B cell (primary cell): ENCODE results near the gene RASL10A. TPM values are rescaled to one million over a fixed set of nuclear protein-coding genes. Genes with fewer than 3 reads are reported as not detected.

Experiments used
- ATAC-seq: fragments of 200-7000 bp; cut with Tn5 transposase; one replicate; pipeline ENCODE4 v1.10.0; 2021; ENCODE audit warnings: low read depth, mild to moderate bottlenecking, moderate number of reproducible peaks, moderate library complexity
- CTCF ChIA-PET: fragments of 350-600 bp; sonication (Branson Sonifier 250); formaldehyde crosslinking; loops from one replicate; lab custom pipeline; 2021; ENCODE audit warnings: antibody characterized with exemption, inconsistent platforms; lab: Charles Lee
- POLR2A ChIA-PET: fragments of 350-600 bp; sonication (Branson Sonifier 250); formaldehyde crosslinking; loops from one replicate; lab custom pipeline; 2021; ENCODE audit warnings: antibody characterized with exemption; lab: Charles Lee
- DNase-seq: peaks from one replicate; pipeline ENCODE4 v3.0.0; 2013
- H2AFZ ChIP-seq: 2 replicates; pipeline ENCODE4 v1.6.1; 2012; ENCODE audit warnings: mild to moderate bottlenecking, low read depth, low read length; ENCODE audit not compliant: insufficient read depth, poor library complexity, severe bottlenecking
- H3K27ac ChIP-seq, 2 donors: 1 replicate in 1 of 2; 2 replicates in 1 of 2; pipeline ENCODE4 v1.5.1; 2012 to 2013; ENCODE audit warnings: low read length in 2 of 2, mild to moderate bottlenecking in 2 of 2, moderate library complexity in 1 of 2
- H3K27me3 ChIP-seq, 4 experiments: fragments of 200-600 bp in 1 of 4; sonication (generic) in 1 of 4; replicated peaks in 1 of 4; 1 replicate in 2 of 4; 2 replicates in 2 of 4; pipeline versions ENCODE4 v1.6.1 to v1.7.0; 2013 to 2016; ENCODE audit warnings: low read length in 3 of 4, mild to moderate bottlenecking in 2 of 4, mixed read lengths in 1 of 4, moderate library complexity in 1 of 4; ENCODE audit not compliant: insufficient read depth in 4 of 4, control insufficient read depth in 3 of 4; ENCODE audit errors: control extremely low read depth in 1 of 4
- H3K36me3 ChIP-seq, 2 experiments: replicated peaks in 1 of 2; 1 replicate in 1 of 2; 2 replicates in 1 of 2; pipeline versions ENCODE4 v1.6.1 to v1.7.1; 2013; ENCODE audit warnings: low read length in 1 of 2; ENCODE audit not compliant: insufficient read depth in 2 of 2, control insufficient read depth in 1 of 2; ENCODE audit errors: control extremely low read depth in 1 of 2, extremely low read depth in 1 of 2
- H3K4me1 ChIP-seq, 2 donors: fragments of 200-600 bp in 1 of 2; sonication (generic) in 1 of 2; 1 replicate in 1 of 2; 2 replicates in 1 of 2; pipeline versions ENCODE4 v1.5.1 to v1.6.1; 2013 to 2017; ENCODE audit warnings: low read length in 2 of 2; ENCODE audit not compliant: control insufficient read depth in 2 of 2, insufficient read depth in 2 of 2
- H3K4me2 ChIP-seq: replicated peaks from 2 replicates; pipeline ENCODE3; 2012; ENCODE audit warnings: mild to moderate bottlenecking, low read depth, low read length; ENCODE audit not compliant: poor library complexity, severe bottlenecking
- H3K4me3 ChIP-seq, 5 experiments: fragments of 200-600 bp in 1 of 5; sonication (generic) in 1 of 5; 1 replicate in 3 of 5; 2 replicates in 2 of 5; pipeline versions ENCODE4 v1.5.1 to v1.7.0; 2011 to 2016; ENCODE audit warnings: low read length in 4 of 5, mild to moderate bottlenecking in 4 of 5, low read depth in 2 of 5, control low read depth in 1 of 5, moderate library complexity in 1 of 5; ENCODE audit not compliant: insufficient read depth in 1 of 5; ENCODE audit errors: control extremely low read depth in 1 of 5, extremely low read depth in 1 of 5
- H3K79me2 ChIP-seq: fragments of 200-600 bp; sonication (generic); one replicate; pipeline ENCODE4 v1.6.0; 2016; ENCODE audit warnings: low read length; ENCODE audit not compliant: control insufficient read depth, insufficient read depth
- H3K9ac ChIP-seq: fragments of 200-600 bp; sonication (generic); 2 replicates; pipeline ENCODE4 v1.6.1; 2017; ENCODE audit warnings: mild to moderate bottlenecking, low read length, moderate library complexity
- H3K9me3 ChIP-seq, 3 donors: one replicate each; pipeline versions ENCODE4 v1.6.1 to v1.7.1; 2013; ENCODE audit warnings: low read length in 2 of 3; ENCODE audit not compliant: control insufficient read depth in 2 of 3, insufficient read depth in 1 of 3; ENCODE audit errors: control extremely low read depth in 1 of 3
- H4K20me1 ChIP-seq: 2 replicates; pipeline ENCODE4 v1.6.0; 2012; ENCODE audit warnings: mild to moderate bottlenecking, low read length; ENCODE audit not compliant: insufficient read depth, control insufficient read depth, poor library complexity, severe bottlenecking
- H3K27ac Mint-ChIP-seq: one replicate; pipeline ENCODE4 v1.8.0; 2021; ENCODE audit warnings: mixed read lengths
- H3K27me3 Mint-ChIP-seq: one replicate; pipeline ENCODE4 v1.8.0; 2021; ENCODE audit warnings: mixed read lengths
- H3K4me1 Mint-ChIP-seq: one replicate; pipeline ENCODE4 v1.8.0; 2021; ENCODE audit warnings: mixed read lengths
- H3K4me3 Mint-ChIP-seq: one replicate; pipeline ENCODE4 v1.8.0; 2021; ENCODE audit warnings: mixed read lengths
- H3K9me3 Mint-ChIP-seq: one replicate; pipeline ENCODE4 v1.8.0; 2022; ENCODE audit warnings: mixed read lengths; ENCODE audit not compliant: insufficient read depth
- EZH2 ChIP-seq: IDR thresholded peaks from 2 replicates; pipeline ENCODE4 v1.6.1; 2012; ENCODE audit warnings: borderline replicate concordance, low read depth, mild to moderate bottlenecking, moderate library complexity, low read length; ENCODE audit not compliant: insufficient read depth, poor library complexity, severe bottlenecking
- WGBS: methylation state at CpG from one replicate; pipeline ENCODE4 v1.1.5; 2013; ENCODE audit warnings: missing lambda C conversion rate; ENCODE audit not compliant: insufficient coverage; 5-methylcytosine and 5-hydroxymethylcytosine counted together
- intact Hi-C: fragments of 100-400 bp; cut with micrococcal nuclease; formaldehyde crosslinking; loops from one replicate; pipeline ENCODE4 v1.10.0; 2022
- polyA plus RNA-seq: library from polyadenylated mRNA; depleted of rRNA; stranded (reverse); fragments of >200 nt; gene quantifications from 2 replicates; pipeline ENCODE4 v1.2.3, GENCODE V29; 2012
- total RNA-seq, 2 donors: library from RNA; stranded (reverse); fragments of 120-200 nt in 1 of 2; gene quantifications; 1 replicate in 1 of 2; 2 replicates in 1 of 2; pipeline versions ENCODE4 v1.2.3 to v1.2.4, GENCODE V29; 2013 to 2022
- TF ChIP-seq, protein P1 (sequence below): fragments of 200-600 bp; IDR thresholded peaks from one replicate; pipeline ENCODE4 v1.8.0; 2022; ENCODE audit warnings: antibody characterized with exemption, mild to moderate bottlenecking

Gene RASL10A
- total and polyA plus RNA-seq, 2 donors (not counting 1 experiment from before 2014, with no cell fraction given): 2.8 to 4.7 TPM

DNA sequence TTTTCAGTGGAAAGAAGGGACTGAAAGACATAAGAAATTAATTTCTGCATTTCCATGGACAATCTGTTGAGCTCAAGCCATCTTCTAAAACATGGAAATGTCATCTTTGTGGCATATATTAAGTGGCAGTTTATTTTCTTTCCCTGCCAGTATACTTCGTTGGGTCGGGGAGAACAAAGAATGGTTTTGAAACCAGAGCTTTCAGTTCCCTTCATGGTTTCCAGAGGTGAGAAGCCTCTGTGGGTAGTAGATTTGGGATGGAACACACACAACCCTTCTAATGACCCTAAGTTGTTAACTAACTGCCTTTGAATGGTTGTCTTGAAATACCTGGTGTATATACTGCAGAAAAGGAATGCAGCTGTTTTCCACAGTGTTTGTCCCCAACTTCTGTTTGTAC, 26.7 kb downstream of the RASL10A start:
- H3K27ac ChIP-seq: no peak overlapping the region
- WGBS: no CpG with 5 or more reads among the region's 2 CpGs
- H3K4me1 Mint-ChIP-seq: peaks cover 2% of the 10 kb centered on the region
- no peak overlapping the region for H3K27ac Mint-ChIP-seq
- intact Hi-C loops: no loop called here
- TF ChIP-seq EZH2: no peak
- TF ChIP-seq, protein P1, sequence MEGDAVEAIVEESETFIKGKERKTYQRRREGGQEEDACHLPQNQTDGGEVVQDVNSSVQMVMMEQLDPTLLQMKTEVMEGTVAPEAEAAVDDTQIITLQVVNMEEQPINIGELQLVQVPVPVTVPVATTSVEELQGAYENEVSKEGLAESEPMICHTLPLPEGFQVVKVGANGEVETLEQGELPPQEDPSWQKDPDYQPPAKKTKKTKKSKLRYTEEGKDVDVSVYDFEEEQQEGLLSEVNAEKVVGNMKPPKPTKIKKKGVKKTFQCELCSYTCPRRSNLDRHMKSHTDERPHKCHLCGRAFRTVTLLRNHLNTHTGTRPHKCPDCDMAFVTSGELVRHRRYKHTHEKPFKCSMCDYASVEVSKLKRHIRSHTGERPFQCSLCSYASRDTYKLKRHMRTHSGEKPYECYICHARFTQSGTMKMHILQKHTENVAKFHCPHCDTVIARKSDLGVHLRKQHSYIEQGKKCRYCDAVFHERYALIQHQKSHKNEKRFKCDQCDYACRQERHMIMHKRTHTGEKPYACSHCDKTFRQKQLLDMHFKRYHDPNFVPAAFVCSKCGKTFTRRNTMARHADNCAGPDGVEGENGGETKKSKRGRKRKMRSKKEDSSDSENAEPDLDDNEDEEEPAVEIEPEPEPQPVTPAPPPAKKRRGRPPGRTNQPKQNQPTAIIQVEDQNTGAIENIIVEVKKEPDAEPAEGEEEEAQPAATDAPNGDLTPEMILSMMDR: no peak
- DNase-seq (no peak), ATAC-seq (no peak)
- no peaks in the 10 kb centered on the region for H3K27me3 ChIP-seq
- H3K9ac ChIP-seq: no peak overlapping the region
- H3K27me3 Mint-ChIP-seq: no peaks in the 10 kb centered on the region
- no peaks in the 10 kb centered on the region for H3K9me3 ChIP-seq
- peaks cover 21% of the 10 kb centered on the region for H3K79me2 ChIP-seq
- no peak overlapping the region for H3K4me3 ChIP-seq
- H3K36me3 ChIP-seq: peaks cover 12 to 90% of the 10 kb centered on the region in 2 experiments
- no peaks in the 10 kb centered on the region for H3K9me3 Mint-ChIP-seq
- peaks cover 87% of the 10 kb centered on the region for H4K20me1 ChIP-seq
- ChIA-PET CTCF (no interaction called here), POLR2A (no interaction called here)
- no peak overlapping the region for H2AFZ ChIP-seq
- no peaks in the 10 kb centered on the region for H3K4me1 ChIP-seq
- no peak overlapping the region for H3K4me2 ChIP-seq
- H3K4me3 Mint-ChIP-seq: no peak overlapping the region

- DNase-seq: no peak
- intact Hi-C loops: no loop called here
- ATAC-seq: no peak
- Histone ChIP-seq H4K20me1 (peaks cover 79% of the 10 kb centered on the region), H2AFZ (no peak overlapping the region), H3K27ac (no peak overlapping the region), H3K27me3 (no peaks in the 10 kb centered on the region), H3K4me2 (no peak overlapping the region), H3K4me1 (no peaks in the 10 kb centered on the region), H3K36me3 (peaks cover 12 to 76% of the 10 kb centered on the region in 2 experiments), H3K9ac (no peak overlapping the region), H3K4me3 (no peak overlapping the region), H3K9me3 (no peaks in the 10 kb centered on the region), H3K79me2 (peaks cover 43% of the 10 kb centered on the region)
- Mint-ChIP-seq H3K27me3 (no peaks in the 10 kb centered on the region), H3K9me3 (no peaks in the 10 kb centered on the region), H3K27ac (no peak overlapping the region), H3K4me3 (no peak overlapping the region), H3K4me1 (peaks cover 2% of the 10 kb centered on the region)
- POLR2A ChIA-PET: no interaction called here
- 100% methylated on average over 1 of the region's 3 CpGs for WGBS
- CTCF ChIA-PET: no interaction called here
- TF ChIP-seq, protein P1: no peak
- no peak for TF ChIP-seq EZH2
Observed at GRCh38 chr22:29284196-29284595, 31.3 kb downstream of the RASL10A start.
